H9 (cell line): ENCODE data around the gene ZNF25. TPM values are rescaled to one million over a fixed set of nuclear protein-coding genes. Genes with fewer than 3 reads are reported as not detected.

Experiments
- DNase-seq: peaks from one replicate; pipeline ENCODE4 v3.0.0-alpha.2; 2017
- H2AFZ ChIP-seq: one replicate; pipeline ENCODE4 v1.6.1; 2013; ENCODE audit warnings: mild to moderate bottlenecking, low read length, control low read depth, moderate library complexity
- H2AK5ac ChIP-seq: 2 replicates; pipeline ENCODE4 v1.6.1; 2013; ENCODE audit warnings: low read length, control low read depth, mixed read lengths; ENCODE audit not compliant: insufficient read length
- H2BK120ac ChIP-seq: one replicate; pipeline ENCODE4 v1.6.1; 2013; ENCODE audit warnings: low read depth, mild to moderate bottlenecking, low read length, control low read depth, inconsistent platforms; ENCODE audit not compliant: poor library complexity, severe bottlenecking
- H2BK12ac ChIP-seq: 2 replicates; pipeline ENCODE4 v1.6.1; 2013; ENCODE audit warnings: low read length, control low read depth, mixed read lengths, low read depth; ENCODE audit not compliant: insufficient read length
- H2BK15ac ChIP-seq: 2 replicates; pipeline ENCODE4 v1.6.1; 2013; ENCODE audit warnings: low read depth, low read length, control low read depth
- H2BK20ac ChIP-seq: one replicate; pipeline ENCODE4 v1.6.1; 2013; ENCODE audit warnings: low read depth, mild to moderate bottlenecking, low read length, control low read depth, inconsistent platforms; ENCODE audit not compliant: poor library complexity, severe bottlenecking
- H2BK5ac ChIP-seq: 2 replicates; pipeline ENCODE4 v1.6.1; 2013; ENCODE audit warnings: low read length, control low read depth, mixed read lengths; ENCODE audit not compliant: insufficient read length
- H3K14ac ChIP-seq: 2 replicates; pipeline ENCODE4 v1.6.1; 2013; ENCODE audit warnings: low read length, control low read depth; ENCODE audit not compliant: insufficient read depth
- H3K18ac ChIP-seq: 2 replicates; pipeline ENCODE4 v1.6.1; 2013; ENCODE audit warnings: low read depth, mild to moderate bottlenecking, mixed read lengths, low read length, control low read depth; ENCODE audit not compliant: insufficient read length
- H3K23ac ChIP-seq: 2 replicates; pipeline ENCODE4 v1.6.1; 2013; ENCODE audit warnings: low read length, control low read depth, mixed read lengths, low read depth; ENCODE audit not compliant: insufficient read length
- H3K23me2 ChIP-seq: 2 replicates; pipeline ENCODE4 v1.6.1; 2013; ENCODE audit warnings: low read depth, mild to moderate bottlenecking, mixed read lengths, low read length, control low read depth; ENCODE audit not compliant: insufficient read length, poor library complexity, severe bottlenecking
- H3K27ac ChIP-seq: 2 replicates; pipeline ENCODE4 v1.5.1; 2013; ENCODE audit warnings: low read length, control low read depth, mixed read lengths, low read depth; ENCODE audit not compliant: insufficient read length
- H3K27me3 ChIP-seq: 2 replicates; pipeline ENCODE4 v1.6.1; 2013; ENCODE audit warnings: low read length, control low read depth, inconsistent platforms; ENCODE audit not compliant: insufficient read depth
- H3K4ac ChIP-seq: 2 replicates; pipeline ENCODE4 v1.6.1; 2013; ENCODE audit warnings: low read depth, mild to moderate bottlenecking, control low read depth, inconsistent platforms, low read length, moderate library complexity
- H3K4me1 ChIP-seq: 2 replicates; pipeline ENCODE4 v1.6.1; 2013; ENCODE audit warnings: low read length, control low read depth, inconsistent platforms; ENCODE audit not compliant: insufficient read depth
- H3K4me2 ChIP-seq: 2 replicates; pipeline ENCODE4 v1.6.1; 2013; ENCODE audit warnings: low read length, control low read depth, mixed read lengths; ENCODE audit not compliant: insufficient read length, insufficient read depth
- H3K56ac ChIP-seq: 2 replicates; pipeline ENCODE4 v1.6.1; 2013; ENCODE audit warnings: low read depth, mild to moderate bottlenecking, mixed read lengths, low read length, control low read depth; ENCODE audit not compliant: insufficient read length
- H3K79me1 ChIP-seq: 2 replicates; pipeline ENCODE4 v1.6.1; 2013; ENCODE audit warnings: low read depth, mild to moderate bottlenecking, moderate library complexity, low read length, control low read depth, inconsistent platforms; ENCODE audit not compliant: insufficient read depth, poor library complexity, severe bottlenecking
- H3K79me2 ChIP-seq: 2 replicates; pipeline ENCODE4 v1.6.1; 2013; ENCODE audit warnings: low read length, control low read depth, inconsistent platforms; ENCODE audit not compliant: insufficient read depth
- H3K9ac ChIP-seq: 2 replicates; pipeline ENCODE4 v1.6.1; 2013; ENCODE audit warnings: low read length, control low read depth, mixed read lengths; ENCODE audit not compliant: insufficient read length; ENCODE audit errors: extremely low read depth
- H3K9me3 ChIP-seq: one replicate; pipeline ENCODE4 v1.6.1; 2013; ENCODE audit warnings: low read depth, low read length, inconsistent platforms; ENCODE audit not compliant: control insufficient read depth
- H3T11ph ChIP-seq: one replicate; pipeline ENCODE4 v1.6.1; 2013; ENCODE audit warnings: mild to moderate bottlenecking, low read length, control low read depth, inconsistent platforms
- H4K20me1 ChIP-seq: one replicate; pipeline ENCODE4 v1.6.1; 2013; ENCODE audit not compliant: control insufficient read depth, insufficient read length, insufficient read depth
- H4K5ac ChIP-seq: 2 replicates; pipeline ENCODE4 v1.6.1; 2013; ENCODE audit warnings: low read depth, mild to moderate bottlenecking, mixed read lengths, low read length, control low read depth; ENCODE audit not compliant: insufficient read length
- H4K8ac ChIP-seq: replicated peaks from 2 replicates; pipeline ENCODE4 v1.6.1; 2013; ENCODE audit warnings: low read length, control low read depth, mixed read lengths, low read depth; ENCODE audit not compliant: insufficient read length
- H4K91ac ChIP-seq: 2 replicates; pipeline ENCODE4 v1.6.1; 2013; ENCODE audit warnings: low read depth, mild to moderate bottlenecking, moderate library complexity, mixed read lengths, low read length, control low read depth; ENCODE audit not compliant: insufficient read length
- H3K27ac Mint-ChIP-seq, 3 experiments: 2 replicates in 2 of 3; 3 replicates in 1 of 3; pipeline ENCODE4 v1.8.0; 2020 to 2021; ENCODE audit warnings: mixed read lengths in 3 of 3, mild to moderate bottlenecking in 1 of 3, moderate library complexity in 1 of 3
- H3K27me3 Mint-ChIP-seq: 2 replicates; pipeline ENCODE4 v1.8.0; 2021; ENCODE audit warnings: low read depth, mild to moderate bottlenecking, moderate library complexity, mixed read lengths
- H3K36me3 Mint-ChIP-seq, 3 experiments: 2 replicates in 2 of 3; 3 replicates in 1 of 3; pipeline ENCODE4 v1.8.0; 2020 to 2021; ENCODE audit warnings: low read depth in 3 of 3, mixed read lengths in 3 of 3; ENCODE audit not compliant: insufficient read depth in 1 of 3
- H3K4me1 Mint-ChIP-seq, 2 experiments: 2 replicates each; pipeline ENCODE4 v1.8.0; 2020; ENCODE audit warnings: mixed read lengths in 2 of 2
- H3K4me3 Mint-ChIP-seq, 2 experiments: 2 replicates in 1 of 2; 3 replicates in 1 of 2; pipeline ENCODE4 v1.8.0; 2020 to 2021; ENCODE audit warnings: mild to moderate bottlenecking in 2 of 2, mixed read lengths in 2 of 2, moderate library complexity in 1 of 2
- H3K9me3 Mint-ChIP-seq, 2 experiments: 2 replicates in 1 of 2; 3 replicates in 1 of 2; pipeline ENCODE4 v1.8.0; 2020; ENCODE audit warnings: mild to moderate bottlenecking in 2 of 2, mixed read lengths in 2 of 2, moderate library complexity in 1 of 2
- CTCF ChIP-seq: fragments of 200-600 bp; sonication (generic); conservative IDR thresholded peaks from 3 replicates; pipeline ENCODE4 v1.8.0; 2021; ENCODE audit warnings: antibody characterized with exemption, mild to moderate bottlenecking
- WGBS: extraction: QIAGEN DNeasy Blood & Tissue Kit; methylation state at CpG from one replicate; pipeline ENCODE4 v1.1.7; 2013; ENCODE audit warnings: missing lambda C conversion rate, low lambda C conversion rate, mixed read lengths; ENCODE audit not compliant: insufficient read length; ENCODE audit errors: extremely low coverage; 5-methylcytosine and 5-hydroxymethylcytosine counted together
- total RNA-seq: library from RNA; stranded (reverse); gene quantifications from 2 replicates; pipeline ENCODE4 v1.2.1, GENCODE V29; 2021

Gene ZNF25
- total RNA-seq, 1 experiment from 2014 or later: 0.83 TPM

GRCh38 chr10:37992083-37992482 lies 15.6 kb upstream of the ZNF25 start:
- H3K9me3 ChIP-seq: peaks cover 28% of the 10 kb centered on the region
- no peak overlapping the region for H2AK5ac ChIP-seq
- no peaks in the 10 kb centered on the region for H3K79me2 ChIP-seq
- no peak overlapping the region for H3K23ac ChIP-seq
- Mint-ChIP-seq H3K27ac (no peak overlapping the region), H3K9me3 (peaks cover 78 to 89% of the 10 kb centered on the region in 2 experiments), H3K4me1 (no peaks in the 10 kb centered on the region), H3K36me3 (peaks cover 2 to 8% (median 3%) of the 10 kb centered on the region in 3 experiments; a peak in 4 of 7 replicates), H3K27me3 (peaks cover 2% of the 10 kb centered on the region), H3K4me3 (no peak overlapping the region)
- H3K4me1 ChIP-seq: no peaks in the 10 kb centered on the region
- H3K27ac ChIP-seq: no peak overlapping the region
- H3K18ac ChIP-seq: no peak overlapping the region
- WGBS: no CpG with 5 or more reads among the region's 3 CpGs
- no peak overlapping the region for H3T11ph ChIP-seq
- H3K27me3 ChIP-seq: no peaks in the 10 kb centered on the region
- no peak overlapping the region for H2BK20ac ChIP-seq
- no peak overlapping the region for H4K5ac ChIP-seq
- H2BK12ac ChIP-seq: no peak overlapping the region
- no peak for TF ChIP-seq CTCF
- no peak overlapping the region for H2BK120ac ChIP-seq
- no peak overlapping the region for H4K8ac ChIP-seq
- H2AFZ ChIP-seq: no peak overlapping the region
- H3K14ac ChIP-seq: no peak overlapping the region
- H4K91ac ChIP-seq: no peak overlapping the region
- H3K4me2 ChIP-seq: no peak overlapping the region
- no peaks in the 10 kb centered on the region for H4K20me1 ChIP-seq
- no peaks in the 10 kb centered on the region for H3K23me2 ChIP-seq
- no peaks in the 10 kb centered on the region for H3K79me1 ChIP-seq
- H2BK15ac ChIP-seq: no peak overlapping the region
- H3K56ac ChIP-seq: no peak overlapping the region
- H3K4ac ChIP-seq: no peak overlapping the region
- no peak overlapping the region for H2BK5ac ChIP-seq
- no peak for DNase-seq
- no peak overlapping the region for H3K9ac ChIP-seq
